ENCODE results near the gene SLC5A9. TPM values are rescaled to one million over a fixed set of nuclear protein-coding genes. Genes with fewer than 3 reads are reported as not detected.
"Not testable (repeated sequence)": the region's sequence is repeated elsewhere in the genome, so short reads cannot be mapped to it uniquely, and the experiment has no call there.

SLC5A9 gene
- total RNA-seq, 1 donor from 2014 or later, result 0.57 TPM

GRCh38 chr1:48233666-48234485 is 11.4 kb downstream of the SLC5A9 start:
- intact Hi-C loops (cut with DNase I), result no loop called here
- DNase-seq (ENCODE audit: low spot score), result peak; percentile 61

- peak; percentile 29 for DNase-seq (ENCODE audit: low spot score)
- intact Hi-C loops (cut with DNase I), result no loop called here
These were observed 13.1 kb downstream of the SLC5A9 start for GRCh38 chr1:48235652-48236051.

GRCh38 chr1:48236716-48237470 is 14.4 kb downstream of the SLC5A9 start:
- DNase-seq (ENCODE audit: low spot score), result peak; percentile 43
- intact Hi-C loops (cut with DNase I), result no loop called here

- no peak for DNase-seq (ENCODE audit: low spot score)
- intact Hi-C loops (cut with DNase I), result no loop called here
These were observed 19.7 kb downstream of the SLC5A9 start for GRCh38 chr1:48242141-48242736.

- intact Hi-C loops (cut with DNase I), result no loop called here
- DNase-seq (ENCODE audit: low spot score), result no peak
These were observed 22.6 kb downstream of the SLC5A9 start for GRCh38 chr1:48245106-48245505.

GRCh38 chr1:48246727-48247126 is 24.2 kb downstream of the SLC5A9 start:
- intact Hi-C loops (cut with DNase I), result no loop called here
- no peak for DNase-seq (ENCODE audit: low spot score)

- DNase-seq (ENCODE audit: low spot score), result no peak
- intact Hi-C loops (cut with DNase I), result no loop called here
These were observed 25.8 kb downstream of the SLC5A9 start for GRCh38 chr1:48248356-48248755.

- DNase-seq (ENCODE audit: low spot score), result no peak
- intact Hi-C loops (cut with DNase I), result no loop called here
These were observed 27.4 kb downstream of the SLC5A9 start for GRCh38 chr1:48249868-48250267.

GRCh38 chr1:48250572-48250971 is 28.1 kb downstream of the SLC5A9 start:
- no peak for DNase-seq (ENCODE audit: low spot score)
- intact Hi-C loops (cut with DNase I), result no loop called here

GRCh38 chr1:48251323-48251722 is 28.8 kb downstream of the SLC5A9 start:
- intact Hi-C loops (cut with DNase I), result no loop called here
- DNase-seq (ENCODE audit: low spot score), result no peak

- intact Hi-C loops (cut with DNase I), result no loop called here
These were observed 29.3 kb downstream of the SLC5A9 start for GRCh38 chr1:48251821-48252220.

GRCh38 chr1:48254254-48254653 is 31.7 kb downstream of the SLC5A9 start:
- DNase-seq (ENCODE audit: low spot score), result no peak
- intact Hi-C loops (cut with DNase I), result no loop called here

More at GRCh38 chr1:48251821-48252220, 29.3 kb downstream of the SLC5A9 start:
- no peak for DNase-seq (ENCODE audit: low spot score)

- DNase-seq (ENCODE audit: low spot score), result no peak
- intact Hi-C loops (cut with DNase I), result no loop called here
These were observed 35.6 kb downstream of the SLC5A9 start for GRCh38 chr1:48258106-48258505.

- no peak for DNase-seq (ENCODE audit: low spot score)
- intact Hi-C loops (cut with DNase I), result no loop called here
These were observed 39.4 kb downstream of the SLC5A9 start for GRCh38 chr1:48261881-48262400.

- DNase-seq (ENCODE audit: low spot score), result no peak
- intact Hi-C loops (cut with DNase I), result no loop called here
These were observed 40.5 kb downstream of the SLC5A9 start for GRCh38 chr1:48263041-48263440.

GRCh38 chr1:48266576-48266975 is 44.1 kb downstream of the SLC5A9 start:
- intact Hi-C loops (cut with DNase I), result no loop called here
- no peak for DNase-seq (ENCODE audit: low spot score)

GRCh38 chr1:48277437-48277836 is 54.9 kb downstream of the SLC5A9 start:
- intact Hi-C loops (cut with DNase I); DNase-seq (ENCODE audit: low spot score): not testable (repeated sequence)

GRCh38 chr1:48282329-48282728 is 59.8 kb downstream of the SLC5A9 start:
- DNase-seq (ENCODE audit: low spot score); intact Hi-C loops (cut with DNase I): not testable (repeated sequence)

- intact Hi-C loops (cut with DNase I), result not testable (repeated sequence)
These were observed 62.3 kb downstream of the SLC5A9 start for GRCh38 chr1:48284696-48285420.

GRCh38 chr1:48285525-48285924 is 63.0 kb downstream of the SLC5A9 start:
- no peak for DNase-seq (ENCODE audit: low spot score)
- intact Hi-C loops (cut with DNase I), result no loop called here

More at GRCh38 chr1:48284696-48285420, 62.3 kb downstream of the SLC5A9 start:
- not testable (repeated sequence) for DNase-seq (ENCODE audit: low spot score)
